ENCODE data around the gene XRCC1. TPM values are rescaled to one million over a fixed set of nuclear protein-coding genes. Genes with fewer than 3 reads are reported as not detected.

XRCC1 gene
- total and polyA plus RNA-seq, 9 of the 15 experiments (the other 6 are each of a cell fraction or from before 2014, with no cell fraction given): 1.5 to 36.9 (median 24.9) TPM

DNA sequence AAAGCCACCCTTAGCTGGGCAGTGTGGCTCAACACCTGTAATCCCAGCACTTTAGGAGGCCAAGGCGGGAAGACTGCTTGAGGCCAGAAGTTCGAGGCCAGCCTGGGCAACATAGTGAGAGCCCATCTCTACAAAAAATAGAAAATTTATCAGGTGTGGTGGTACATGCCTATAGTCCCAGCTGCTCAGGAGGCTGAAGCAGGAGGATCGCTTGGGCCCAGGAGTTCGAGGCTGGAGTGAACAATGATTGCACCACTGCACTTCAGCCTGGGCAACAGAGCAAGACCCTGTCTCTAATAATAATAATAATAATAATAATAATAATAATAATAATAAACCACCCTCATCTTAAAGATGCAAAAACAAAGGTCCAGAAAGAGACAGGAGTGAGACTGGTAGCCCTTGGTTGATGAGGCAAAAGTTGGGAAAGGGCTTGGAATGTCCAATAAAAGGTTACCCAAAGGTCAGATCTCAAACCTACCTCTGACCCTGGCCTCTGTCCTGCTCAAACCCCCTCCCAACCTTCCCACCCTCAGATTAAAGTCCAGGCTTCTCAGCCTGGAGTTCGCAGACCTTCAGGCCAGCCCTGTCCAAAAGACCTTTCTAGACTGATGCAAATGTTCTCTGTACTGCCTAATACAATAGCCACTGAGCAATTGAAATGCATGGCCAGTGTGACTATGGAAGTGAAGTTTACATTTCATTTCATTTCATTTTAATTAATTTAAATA is 33.2 kb downstream of the XRCC1 start:
- CTCF ChIA-PET (ENCODE audit: low intra/inter-chr PET ratio): no interaction called here
- Histone ChIP-seq H3K4me3 (no peak overlapping the region), H3K79me2 (ENCODE audit: control insufficient read depth, insufficient read depth, low read length) (no peaks in the 10 kb centered on the region), H3K27ac (ENCODE audit: extremely low read depth, low read depth, low read length) (no peak overlapping the region), H4K20me1 (replicated peaks; ENCODE audit: control insufficient read depth, insufficient read depth, low read length) (no peaks in the 10 kb centered on the region), H3K36me3 (ENCODE audit: control insufficient read depth, insufficient read depth, low read length) (peaks cover 62% of the 10 kb centered on the region; the same call in 2 of the 3 replicates), H3K4me1 (replicated peaks in 1 of 2; ENCODE audit: control insufficient read depth in 2 of 2, insufficient read depth in 2 of 2, low read length in 2 of 2) (no peaks in the 10 kb centered on the region), H2AFZ (ENCODE audit: low read depth, low read length) (no peak overlapping the region), H3K27me3 (ENCODE audit: control insufficient read depth in 2 of 2, insufficient read depth in 2 of 2, low read length in 2 of 2) (no peaks in the 10 kb centered on the region), H3K4me2 (ENCODE audit: insufficient read depth, low read length) (no peak overlapping the region), H3K9ac (ENCODE audit: insufficient read depth in 1 of 2, low read depth in 2 of 2, low read length in 2 of 2) (no peak overlapping the region), H3K9me1 (ENCODE audit: control insufficient read depth, insufficient read depth, low read length) (no peaks in the 10 kb centered on the region), H3K9me3 (replicated peaks; ENCODE audit: control insufficient read depth, insufficient read depth, low read depth, low read length) (peaks cover 1% of the 10 kb centered on the region; the same call in 1 of the 2 replicates)
- BruUV-seq (replicated peaks): no TSS peak
- ATAC-seq (no peak), FAIRE-seq (no peak), DNase-seq (ENCODE audit: extremely low read depth in 1 of 4, low spot score in 3 of 4) (no peak)
- intact Hi-C loops (cut with micrococcal nuclease): no loop called here
- 92% methylated on average over 5 of the region's 5 CpGs for WGBS (ENCODE audit: insufficient coverage, low coverage, missing lambda C conversion rate)
- TF ChIP-seq ZNF696 (CRISPR knock-in tag; conservative IDR thresholded peaks at IDR 0.05): no peak
- TF ChIP-seq UBTF (IDR thresholded peaks at IDR 0.05; ENCODE audit: borderline replicate concordance in 1 of 2, low read depth in 2 of 2, low read length in 2 of 2): no peak
- no peak for TF ChIP-seq XRCC5 (IDR thresholded peaks at IDR 0.05; ENCODE audit: low read depth, low read length)
- TF ChIP-seq, protein P1, sequence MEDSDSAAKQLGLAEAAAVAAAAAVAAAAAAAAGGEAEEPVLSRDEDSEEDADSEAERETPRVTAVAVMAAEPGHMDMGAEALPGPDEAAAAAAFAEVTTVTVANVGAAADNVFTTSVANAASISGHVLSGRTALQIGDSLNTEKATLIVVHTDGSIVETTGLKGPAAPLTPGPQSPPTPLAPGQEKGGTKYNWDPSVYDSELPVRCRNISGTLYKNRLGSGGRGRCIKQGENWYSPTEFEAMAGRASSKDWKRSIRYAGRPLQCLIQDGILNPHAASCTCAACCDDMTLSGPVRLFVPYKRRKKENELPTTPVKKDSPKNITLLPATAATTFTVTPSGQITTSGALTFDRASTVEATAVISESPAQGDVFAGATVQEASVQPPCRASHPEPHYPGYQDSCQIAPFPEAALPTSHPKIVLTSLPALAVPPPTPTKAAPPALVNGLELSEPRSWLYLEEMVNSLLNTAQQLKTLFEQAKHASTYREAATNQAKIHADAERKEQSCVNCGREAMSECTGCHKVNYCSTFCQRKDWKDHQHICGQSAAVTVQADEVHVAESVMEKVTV (CRISPR knock-in tag; IDR thresholded peaks at IDR 0.05): no peak
- TF ChIP-seq KLF13 (tag; IDR thresholded peaks at IDR 0.05; ENCODE audit: borderline replicate concordance, low read depth): no peak
- no peak for TF ChIP-seq ILK (tag; IDR thresholded peaks at IDR 0.05; ENCODE audit: borderline replicate concordance, low read depth)
- no peak for TF ChIP-seq ZNF217 (CRISPR knock-in tag; IDR thresholded peaks at IDR 0.05)
- in situ Hi-C loops (cut with MboI): no loop called here
- POLR2A ChIA-PET: interaction anchor here (1.2 kb wide), 1 partner anchor 9 kb away, joined by 4 read pairs; the partner anchor contains the start of gene ZNF575
